GM19099 (cell line): ENCODE results near the gene ADIPOR2.

Experiments
- POLR2A ChIP-seq: IDR thresholded peaks from 3 replicates; pipeline ENCODE4 v1.6.1; 2011; ENCODE audit warnings: low read depth; ENCODE audit not compliant: insufficient read length; ENCODE audit errors: extremely low read depth

ADIPOR2 gene

GRCh38 chr12:1810201-1810930, 119.5 kb downstream of the ADIPOR2 start:
- TF ChIP-seq POLR2A = no peak

GRCh38 chr12:1810931-1811280, 120.0 kb downstream of the ADIPOR2 start:
- no peak for TF ChIP-seq POLR2A

- TF ChIP-seq POLR2A = no peak
Observed at GRCh38 chr12:1811281-1811947, 120.5 kb downstream of the ADIPOR2 start.

- TF ChIP-seq POLR2A = no peak
Observed at GRCh38 chr12:1811948-1812291, 121.0 kb downstream of the ADIPOR2 start.

- TF ChIP-seq POLR2A = no peak
Observed at GRCh38 chr12:1812650-1813302, 121.9 kb downstream of the ADIPOR2 start.

GRCh38 chr12:1814266-1814665, 123.4 kb downstream of the ADIPOR2 start:
- TF ChIP-seq POLR2A = no peak

GRCh38 chr12:1815108-1815507, 124.2 kb downstream of the ADIPOR2 start:
- no peak for TF ChIP-seq POLR2A

- TF ChIP-seq POLR2A = no peak
Observed at GRCh38 chr12:1815814-1816729, 125.2 kb downstream of the ADIPOR2 start.

GRCh38 chr12:1816730-1817348, 126.0 kb downstream of the ADIPOR2 start:
- no peak for TF ChIP-seq POLR2A

GRCh38 chr12:1819050-1819449, 128.2 kb downstream of the ADIPOR2 start:
- no peak for TF ChIP-seq POLR2A

GRCh38 chr12:1819571-1819970, 128.7 kb downstream of the ADIPOR2 start:
- TF ChIP-seq POLR2A = no peak

- TF ChIP-seq POLR2A = no peak
Observed at GRCh38 chr12:1820191-1820895, 129.5 kb downstream of the ADIPOR2 start, which contains the start of gene LRTM2. TSS of gene LRTM2 (plus strand) at chr12:1820565. CDS start at chr12:1828149, 7,584 bp downstream.

- TF ChIP-seq POLR2A = no peak
Observed at GRCh38 chr12:1820896-1821291, 130.0 kb downstream of the ADIPOR2 start.

- TF ChIP-seq POLR2A = no peak
Observed at GRCh38 chr12:1821805-1822204, 130.9 kb downstream of the ADIPOR2 start.
